Fibroblast of villous mesenchyme (primary cell): Measurements from ENCODE around the gene C22orf39. TPM values are rescaled to one million over a fixed set of nuclear protein-coding genes. Genes with fewer than 3 reads are reported as not detected.

Experiments
- DNase-seq: peaks from one replicate; pipeline ENCODE4 v3.0.0-alpha.2; 2010; ENCODE audit warnings: low read depth
- H3K4me3 ChIP-seq: 2 replicates; pipeline ENCODE4 v1.5.1; 2011; ENCODE audit warnings: low read depth, mild to moderate bottlenecking, low read length
- CTCF ChIP-seq: IDR thresholded peaks from 2 replicates; pipeline ENCODE4 v1.5.1; 2012; ENCODE audit warnings: low read depth, mild to moderate bottlenecking, low read length; ENCODE audit not compliant: insufficient read depth
- total RNA-seq: library from RNA; depleted of rRNA; stranded (reverse); fragments of >200 nt; gene quantifications from 2 replicates; pipeline ENCODE4 v1.2.3, GENCODE V29; 2012

C22orf39 gene
- total RNA-seq, 1 donor: 12.5 TPM

GRCh38 chr22:19394274-19395050, 53.0 kb downstream of the C22orf39 start:
- DNase-seq: no peak
- H3K4me3 ChIP-seq: no peak overlapping the region
- TF ChIP-seq CTCF: no peak

GRCh38 chr22:19393704-19394103, 53.8 kb downstream of the C22orf39 start:
- DNase-seq: no peak
- TF ChIP-seq CTCF: no peak

More at GRCh38 chr22:19393704-19394103, 53.8 kb downstream of the C22orf39 start:
- H3K4me3 ChIP-seq: no peak overlapping the region

Other genes starting within 250 kb of the C22orf39 start
- gene CLTCL1, start 156.0 kb downstream of the C22orf39 start, total RNA-seq: 9.5 and 16.4 TPM in 2 replicates
- 18.7 and 19.0 TPM in 2 replicates for gene HIRA, start 16.0 kb downstream of the C22orf39 start, total RNA-seq
- gene MRPL40, start 15.2 kb downstream of the C22orf39 start, total RNA-seq: 46.2 and 52.2 TPM in 2 replicates
- 44.9 and 67.3 TPM in 2 replicates for gene UFD1, start 31.5 kb upstream of the C22orf39 start, total RNA-seq
- 8.1 and 10.4 TPM in 2 replicates for gene CDC45, start 32.2 kb upstream of the C22orf39 start, total RNA-seq
- not detected in 2 replicates for gene CLDN5, start 76.7 kb upstream of the C22orf39 start, total RNA-seq